ENCODE measurements around the gene GMDS.

DNA sequence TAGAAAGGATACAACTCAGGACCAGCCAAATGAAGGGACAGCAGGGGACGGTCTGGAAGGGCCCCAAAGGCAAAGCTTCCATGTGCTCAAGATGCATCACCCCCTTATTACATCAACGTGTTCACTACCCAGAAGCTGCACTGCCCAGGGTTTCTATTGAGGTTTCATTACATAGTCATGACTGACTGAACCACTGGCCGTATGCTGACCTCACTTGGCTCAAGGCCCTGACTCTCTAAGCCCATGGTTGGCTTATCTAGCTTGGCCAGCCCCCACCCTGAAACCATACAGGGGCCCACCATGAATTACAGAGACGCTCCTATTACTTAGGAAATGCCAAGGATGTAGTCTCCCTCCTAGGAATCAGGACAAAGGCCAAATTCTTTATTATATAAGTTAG is 456.3 kb downstream of the GMDS start:
- TF ChIP-seq CTCF (IDR thresholded peaks at IDR 0.05; ENCODE audit: control extremely low read depth in 1 of 3, insufficient read depth in 1 of 3, low read depth in 1 of 3, low read length in 3 of 3) (no peak), EP300 (IDR thresholded peaks at IDR 0.05; ENCODE audit: borderline replicate concordance in 1 of 2, low read depth in 2 of 2, low read length in 2 of 2) (no peak), RNF2 (IDR thresholded peaks at IDR 0.05; ENCODE audit: borderline replicate concordance, low read depth, low read length, missing control alignments, poor library complexity, severe bottlenecking) (no peak)
